GM18858 (cell line): ENCODE data around the gene COMMD8.
"Not testable (repeated sequence)": the region's sequence is repeated elsewhere in the genome, so short reads cannot be mapped to it uniquely, and the experiment has no call there.

ENCODE experiments used
- ATAC-seq: cut with Tn5 transposase; IDR thresholded peaks from one replicate; pipeline ENCODE4 v1.9.1; 2021; ENCODE audit not compliant: unreplicated experiment

The COMMD8 gene

DNA sequence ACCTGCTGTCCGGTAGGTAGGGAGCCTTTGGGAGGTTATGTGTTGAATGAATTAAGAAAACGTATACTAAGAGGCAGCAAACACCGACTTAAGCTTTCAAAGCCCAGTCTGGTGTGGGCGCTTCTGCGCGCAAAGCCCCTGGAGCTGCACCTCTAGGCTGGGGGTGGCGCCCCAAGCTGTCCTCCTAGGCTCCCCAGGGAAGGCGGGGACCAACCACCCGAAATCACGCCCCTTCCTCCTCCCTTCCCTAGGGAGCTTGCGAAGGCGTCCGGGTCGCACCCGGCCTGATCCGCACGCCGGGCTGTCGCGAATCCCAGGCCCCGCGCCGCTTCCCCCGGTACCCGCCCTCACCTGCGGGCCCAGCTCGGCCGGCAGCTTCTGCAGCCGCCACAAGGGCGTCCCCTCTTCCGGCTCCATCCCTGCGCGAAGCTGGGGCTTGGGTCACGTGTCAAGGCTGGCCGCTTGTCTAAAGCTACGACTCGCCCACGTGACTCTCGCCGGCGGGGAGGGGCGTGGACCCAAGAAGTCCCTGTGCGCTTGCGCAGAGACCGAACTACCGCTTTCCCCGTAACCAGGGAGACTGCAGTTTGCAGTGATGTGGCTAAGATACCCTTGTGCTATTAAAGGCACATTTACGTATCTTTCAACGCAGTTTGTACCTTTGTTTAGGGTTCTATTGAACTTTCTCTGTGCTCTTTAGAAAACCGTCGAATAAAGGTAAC, at the start of gene COMMD8:
COMMD8 (minus strand) TSS at position 468 of the 722 bp plus-strand sequence; CDS start at position 417, 51 bp downstream.
- ATAC-seq: peak; percentile 83

DNA sequence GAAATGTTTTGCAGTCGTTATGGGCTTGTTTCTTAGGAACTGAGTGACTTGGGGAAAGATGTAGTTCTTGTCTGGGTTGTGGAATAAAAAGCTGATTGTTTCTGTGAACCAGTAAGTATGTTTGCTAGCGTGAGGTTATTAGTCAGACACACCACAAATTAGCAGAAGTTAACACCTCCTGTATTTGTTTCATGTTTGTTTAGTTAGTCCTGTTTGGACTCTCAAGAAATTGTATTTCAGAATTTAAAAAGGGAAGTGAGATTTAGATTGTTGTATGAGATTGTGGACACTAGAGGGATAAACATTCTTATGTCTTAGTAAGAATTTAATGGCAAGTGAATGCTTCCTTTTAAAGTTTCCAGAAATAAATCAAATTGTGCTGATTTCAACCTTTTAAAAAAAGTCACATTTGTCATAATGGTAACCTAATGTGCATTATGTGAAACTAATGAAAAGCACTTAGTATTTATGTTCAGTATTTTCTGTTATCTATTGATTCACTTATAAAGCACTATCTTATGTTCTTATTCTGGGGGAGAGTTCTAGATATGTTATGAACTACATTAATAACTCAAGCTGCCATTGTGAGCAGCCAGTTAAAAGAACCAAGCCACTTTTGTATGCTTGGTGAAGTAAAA, 47.1 kb upstream of the COMMD8 start:
- ATAC-seq: peak; percentile 98

DNA sequence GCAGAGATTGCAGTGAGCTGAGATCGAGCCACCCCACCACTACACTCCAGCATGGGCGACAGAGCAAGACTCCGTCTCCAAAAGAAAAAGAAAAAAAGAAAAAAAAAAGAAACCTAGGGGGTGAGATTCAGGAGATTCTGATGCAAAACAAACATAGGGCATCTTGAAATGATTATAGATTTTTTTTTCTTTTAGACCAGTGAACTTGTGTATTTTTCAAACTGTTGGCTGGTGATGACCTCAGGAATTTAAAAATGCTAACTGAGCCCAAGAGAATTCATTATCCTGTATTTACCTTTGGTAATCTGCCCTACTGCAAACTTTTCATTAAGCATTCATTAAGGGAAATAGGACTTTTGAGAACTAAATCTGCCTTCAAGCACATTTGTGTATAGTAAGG, 42.2 kb upstream of the COMMD8 start:
- no peak for ATAC-seq

DNA sequence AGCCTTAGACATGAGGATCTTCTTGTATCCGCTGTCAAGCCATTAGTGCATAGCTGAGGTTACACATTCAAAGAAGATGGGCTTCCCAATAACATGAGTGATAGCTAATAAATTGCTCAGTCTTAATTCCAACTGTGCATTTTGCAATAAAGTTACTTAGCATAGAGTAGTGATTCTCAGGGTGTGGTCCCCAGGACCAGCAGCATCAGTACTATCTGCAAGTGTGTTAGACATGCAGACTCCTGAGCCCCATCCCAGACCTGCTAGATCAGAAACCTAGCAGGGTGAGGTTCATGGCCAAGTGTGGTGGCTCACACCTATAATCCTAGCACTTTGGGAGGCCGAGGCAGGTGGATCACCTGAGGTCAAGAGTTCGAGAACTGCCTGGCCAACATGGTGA, 41.6 kb upstream of the COMMD8 start:
- no peak for ATAC-seq

DNA sequence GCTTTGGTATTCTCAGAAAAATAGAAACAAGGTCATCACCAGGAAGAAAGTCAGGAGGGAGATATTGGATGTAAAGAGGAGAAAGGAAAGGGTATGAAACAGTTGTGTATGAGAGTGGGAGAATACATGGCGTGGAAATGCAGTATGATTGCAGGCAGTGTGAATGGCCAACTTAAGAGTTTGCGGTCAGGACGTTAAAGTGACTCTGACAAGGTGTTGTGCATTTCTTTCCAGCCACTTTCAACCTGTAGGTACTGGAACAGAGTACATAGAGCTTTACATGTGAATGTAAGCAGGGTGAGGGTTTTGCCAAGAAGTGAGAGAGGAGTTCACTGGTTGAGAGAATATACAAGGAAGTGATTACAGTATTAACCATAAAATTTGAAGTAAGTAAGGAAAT, 37.3 kb upstream of the COMMD8 start:
- no peak for ATAC-seq

DNA sequence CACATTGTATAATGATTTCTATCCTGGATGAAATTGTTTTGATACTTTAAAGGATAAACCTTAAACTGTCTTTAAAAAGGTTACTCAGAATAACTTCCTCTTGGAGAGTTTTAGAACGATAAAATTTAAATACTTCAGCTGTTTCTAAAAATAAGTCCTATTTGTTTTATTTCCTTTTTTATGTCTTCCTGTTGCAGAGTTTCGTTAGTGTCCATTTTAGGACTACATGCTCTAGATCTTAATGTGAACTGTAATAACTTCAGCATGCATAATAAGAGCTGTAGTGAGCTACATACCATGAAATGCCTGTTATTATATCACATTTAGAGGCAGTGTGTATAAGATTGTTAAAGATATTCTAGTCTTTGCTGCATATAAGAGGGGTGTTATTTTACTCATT, 36.2 kb upstream of the COMMD8 start:
- ATAC-seq: peak; percentile 32

DNA sequence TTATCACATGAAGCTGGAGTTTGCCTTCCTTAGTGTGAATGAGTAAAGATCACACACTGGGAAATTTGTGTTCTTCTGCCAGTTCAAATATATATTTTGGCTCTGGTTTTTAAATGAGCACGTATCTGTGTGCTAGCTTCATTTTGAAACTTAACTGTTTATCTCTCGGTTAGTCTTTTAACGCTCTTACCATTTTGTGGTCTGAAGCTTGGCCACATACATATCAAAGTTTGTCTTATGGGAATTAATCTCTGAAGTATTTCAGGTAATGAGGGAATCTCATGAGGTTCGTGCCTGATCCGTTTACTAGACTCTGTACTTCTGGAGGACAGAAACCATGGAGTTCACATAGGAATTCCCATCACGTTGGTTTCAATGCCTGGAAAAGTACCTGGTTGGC, 35.4 kb upstream of the COMMD8 start:
- ATAC-seq: no peak

DNA sequence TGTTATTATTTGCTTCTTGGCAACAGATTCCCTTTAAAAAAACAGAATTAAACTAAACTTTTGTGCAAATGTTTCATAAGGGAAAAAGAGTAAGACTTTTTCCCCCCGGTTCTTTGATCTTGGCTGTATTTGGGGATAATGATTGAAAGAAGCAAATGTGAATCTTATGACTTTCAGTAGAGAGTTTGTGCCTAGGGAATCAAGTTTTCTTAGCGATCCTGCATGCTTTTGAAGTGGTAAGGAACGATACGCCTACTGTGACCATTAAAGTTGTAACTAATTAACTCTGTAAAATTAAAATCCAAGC, 30.6 kb upstream of the COMMD8 start:
- no peak for ATAC-seq

DNA sequence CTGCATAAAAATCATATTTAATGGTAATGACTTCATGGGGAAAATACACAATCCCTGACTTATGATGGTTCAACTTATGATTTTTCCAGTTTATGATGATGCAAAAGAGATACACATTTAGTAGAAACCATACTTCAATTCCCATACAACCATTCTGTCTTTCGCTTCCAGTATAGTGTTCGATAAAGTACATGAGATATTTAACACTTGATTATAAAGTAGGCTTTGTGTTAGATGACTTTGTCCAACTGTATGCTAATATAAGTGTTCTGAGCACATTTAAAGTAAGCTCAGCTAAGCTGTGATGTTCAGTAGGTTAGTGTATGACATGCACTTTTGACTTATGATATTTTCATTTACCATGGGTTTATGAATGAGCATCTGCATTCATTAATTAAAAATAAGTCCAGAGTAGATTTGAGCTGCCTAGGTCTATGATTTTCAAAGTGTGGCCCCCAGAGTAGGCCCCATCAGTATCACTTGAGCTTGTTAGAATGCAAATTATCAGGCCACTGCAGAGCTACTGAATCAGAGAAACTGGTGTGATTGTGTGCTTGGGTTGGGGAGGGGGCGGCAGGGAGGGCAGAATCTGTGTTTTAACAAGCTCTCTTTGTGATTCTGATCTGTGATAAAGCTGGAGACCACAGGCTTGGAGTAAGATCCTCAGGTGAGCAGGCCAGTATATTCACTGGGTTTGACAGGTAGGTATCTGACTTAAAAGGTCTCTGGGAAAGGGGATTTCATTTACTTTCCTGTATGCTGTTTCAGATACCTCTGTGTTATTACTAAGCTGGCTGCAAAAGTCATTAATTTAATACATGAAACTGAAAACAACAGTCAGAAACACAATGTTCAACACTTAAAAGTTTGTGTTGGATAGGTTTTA, 30.0 kb upstream of the COMMD8 start:
- peak; percentile 53 for ATAC-seq

DNA sequence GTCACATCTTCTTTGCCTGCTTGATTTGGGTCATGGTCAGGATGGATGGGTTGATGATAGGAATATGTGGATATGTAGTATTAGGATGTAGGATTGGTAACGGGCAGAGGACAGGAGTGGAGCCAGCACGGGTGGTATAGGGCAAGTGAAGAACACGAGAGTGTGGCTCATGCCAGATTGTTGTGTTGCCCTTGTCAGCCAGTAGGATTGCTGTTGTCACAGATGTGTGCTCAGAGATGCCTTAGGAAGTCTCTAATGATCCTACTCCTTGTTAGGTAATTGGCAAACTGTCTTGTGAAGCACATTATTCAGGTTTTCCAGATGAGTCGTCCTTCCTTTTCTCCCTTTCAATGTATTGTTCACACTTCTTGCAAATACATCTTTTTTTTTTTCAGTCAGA, 27.0 kb upstream of the COMMD8 start:
- ATAC-seq: peak; percentile 65

DNA sequence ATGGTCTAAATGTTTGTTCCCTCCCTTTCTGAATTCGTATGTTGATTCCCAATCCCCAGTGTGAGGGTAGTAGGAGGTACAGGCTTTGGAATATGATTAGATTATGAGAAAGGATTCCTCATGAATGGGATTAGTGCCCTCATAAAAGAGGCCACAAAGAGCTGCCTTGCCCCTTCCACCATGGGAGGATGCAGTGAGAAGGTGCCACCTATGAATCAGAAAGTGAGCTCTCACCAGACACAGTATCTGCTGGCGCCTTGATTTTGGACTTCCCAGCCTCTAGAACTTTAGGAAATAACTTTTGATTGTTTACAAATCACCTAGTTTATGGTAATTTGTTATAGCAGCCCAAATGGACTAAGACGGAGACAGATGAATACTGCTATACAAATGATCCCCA, 25.2 kb upstream of the COMMD8 start:
- no peak for ATAC-seq

DNA sequence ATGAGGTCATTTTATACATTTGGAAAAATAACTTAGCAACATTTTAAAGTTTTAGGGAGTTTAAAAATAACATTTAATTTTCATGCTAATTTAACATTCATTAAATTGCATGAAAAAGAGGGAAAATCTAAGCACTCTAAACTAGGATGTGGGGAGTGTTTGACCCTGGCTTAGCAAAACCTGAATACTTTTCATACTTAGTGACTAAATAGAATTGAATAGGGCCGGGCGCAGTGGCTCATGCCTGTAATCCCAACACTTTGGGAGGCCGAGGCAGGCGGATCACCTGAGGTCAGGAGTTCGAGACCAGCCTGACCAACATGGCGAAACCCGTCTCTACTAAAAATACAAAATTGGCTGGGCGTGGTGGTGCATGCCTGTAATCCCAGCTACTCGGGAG, 23.2 kb upstream of the COMMD8 start:
- ATAC-seq: not testable (repeated sequence)

DNA sequence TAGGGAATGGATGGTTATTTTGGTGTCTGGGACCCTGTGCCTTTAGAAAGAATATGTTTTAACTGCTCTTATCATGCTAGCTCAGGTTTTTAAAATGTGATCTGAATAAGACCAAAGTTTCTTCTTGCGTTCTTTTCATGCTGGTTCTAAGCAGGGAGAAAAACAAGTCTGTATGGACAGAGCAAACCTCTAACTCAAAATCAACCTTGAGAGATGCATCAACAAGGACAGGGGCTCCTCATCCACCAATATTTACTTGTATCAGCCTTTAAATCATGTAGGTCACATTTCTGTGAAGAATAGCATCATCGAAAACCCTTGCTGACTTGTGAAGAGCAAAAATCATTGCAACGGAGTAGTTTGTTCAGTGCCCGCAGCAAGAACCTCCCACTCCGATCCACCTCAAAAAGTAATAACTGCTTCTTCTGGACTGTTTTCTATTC, 22.8 kb upstream of the COMMD8 start:
- ATAC-seq: no peak

DNA sequence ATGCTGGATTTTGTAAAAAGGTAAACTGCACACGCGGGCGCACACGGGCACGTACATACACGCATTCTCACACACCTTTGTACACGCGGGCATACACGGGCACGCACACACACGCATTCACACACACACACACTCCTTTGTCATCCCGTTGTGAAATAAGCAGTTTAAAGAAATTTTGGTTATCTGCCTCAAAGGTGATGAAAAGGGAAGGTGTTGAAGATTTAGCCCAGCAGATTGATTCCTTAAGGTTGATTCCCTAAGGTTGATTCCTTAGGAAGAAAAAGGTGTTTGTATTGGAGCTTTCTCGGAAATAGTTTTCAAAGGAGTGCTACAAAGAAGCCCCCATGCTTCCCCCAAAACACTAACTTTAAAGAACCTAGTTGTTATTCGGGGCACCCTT, 22.3 kb upstream of the COMMD8 start:
- no peak for ATAC-seq

DNA sequence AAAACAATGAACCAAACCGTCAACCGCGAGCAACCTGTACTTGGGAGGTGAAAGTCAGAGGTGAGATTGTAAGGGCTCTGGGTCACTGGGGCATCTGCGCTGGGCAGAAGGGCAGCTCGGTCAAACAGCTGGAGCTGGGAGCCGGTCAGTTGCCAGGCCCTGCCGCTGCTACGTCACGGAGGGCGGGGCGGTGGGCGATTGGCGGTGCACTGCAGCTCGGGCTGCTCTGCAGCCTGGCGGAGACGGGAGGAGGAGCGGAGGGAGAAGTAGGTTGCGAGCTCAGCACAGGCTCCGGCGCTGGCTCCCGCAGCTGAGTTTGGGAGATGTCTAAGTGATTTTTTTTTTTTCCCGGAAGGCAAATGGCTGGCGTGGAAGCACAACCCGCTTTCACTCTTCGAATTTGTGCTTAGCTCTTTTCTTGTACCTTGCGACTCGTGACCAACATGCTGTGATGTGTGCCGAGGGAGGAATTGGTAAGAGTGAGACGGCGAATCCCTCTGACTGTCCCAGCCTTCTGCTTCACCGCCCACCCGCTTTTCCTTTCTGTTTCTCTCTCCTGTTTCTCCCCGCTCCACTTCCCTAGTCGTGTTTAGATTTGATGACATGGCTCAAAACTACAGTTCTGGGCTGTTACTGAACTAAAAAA, 21.7 kb upstream of the COMMD8 start, which contains the start of gene ATP10D:
ATP10D (plus strand) TSS at position 229 of the 646 bp plus-strand sequence. CDS start 27,266 bp downstream, outside the sequence.
- peak; percentile 90 for ATAC-seq

DNA sequence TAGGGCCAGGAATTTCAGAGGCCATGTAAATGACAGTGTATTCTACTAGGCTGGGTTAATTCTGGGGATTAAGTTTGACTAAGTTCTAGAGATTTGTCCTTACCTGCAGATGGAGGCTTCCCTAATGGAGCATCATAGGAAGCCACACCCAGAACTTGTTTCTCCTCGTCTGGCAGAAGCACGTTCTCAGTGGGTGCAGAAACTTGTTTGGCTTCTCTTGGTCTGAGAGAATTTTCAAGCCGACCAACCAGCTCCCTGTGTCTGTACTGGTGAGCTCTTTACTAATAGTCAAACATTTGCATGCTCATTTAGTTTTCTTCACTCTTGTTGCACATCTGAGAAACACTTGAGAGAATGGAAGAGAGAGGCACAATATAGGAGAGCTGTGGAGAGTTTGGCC, 20.7 kb upstream of the COMMD8 start:
- ATAC-seq: no peak

DNA sequence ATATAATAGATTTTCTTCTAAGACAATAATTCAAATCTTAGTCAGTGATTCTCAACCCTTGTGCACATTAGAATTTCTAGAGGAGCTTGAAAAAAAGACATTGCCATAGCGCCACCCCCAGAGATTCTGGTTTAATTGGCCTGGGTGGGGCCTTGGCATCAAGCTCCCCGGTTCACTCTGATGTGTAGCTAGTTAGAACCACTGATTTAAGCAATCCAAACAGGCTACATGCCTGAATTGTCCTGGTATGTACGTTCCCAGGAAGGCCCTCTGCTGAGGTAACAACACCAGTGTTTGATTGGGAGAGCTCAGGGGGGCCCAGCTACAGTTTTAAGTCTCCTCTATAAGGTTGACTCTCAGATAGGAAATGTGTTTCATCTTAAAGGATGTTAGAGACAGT, 20.2 kb upstream of the COMMD8 start:
- ATAC-seq: no peak

DNA sequence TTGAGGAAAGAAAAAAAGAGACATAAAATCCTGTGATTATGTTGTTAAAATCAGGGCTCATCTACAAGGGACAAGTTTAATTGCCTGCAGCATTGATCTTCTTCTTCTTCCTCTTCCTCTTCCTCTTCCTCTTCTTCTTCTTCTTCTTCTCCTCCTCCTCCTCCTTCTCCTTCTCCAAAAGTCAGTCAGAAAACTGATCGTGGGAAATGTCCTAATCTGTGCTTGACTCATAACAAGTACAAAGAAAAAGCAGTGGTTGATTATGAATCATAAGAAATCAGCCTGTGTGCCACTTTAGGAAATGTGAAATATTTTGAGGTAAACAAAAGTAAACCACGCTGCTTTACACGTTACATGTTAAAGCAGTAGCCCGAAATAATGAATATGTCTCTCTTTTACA, 18.8 kb upstream of the COMMD8 start:
- ATAC-seq: no peak

DNA sequence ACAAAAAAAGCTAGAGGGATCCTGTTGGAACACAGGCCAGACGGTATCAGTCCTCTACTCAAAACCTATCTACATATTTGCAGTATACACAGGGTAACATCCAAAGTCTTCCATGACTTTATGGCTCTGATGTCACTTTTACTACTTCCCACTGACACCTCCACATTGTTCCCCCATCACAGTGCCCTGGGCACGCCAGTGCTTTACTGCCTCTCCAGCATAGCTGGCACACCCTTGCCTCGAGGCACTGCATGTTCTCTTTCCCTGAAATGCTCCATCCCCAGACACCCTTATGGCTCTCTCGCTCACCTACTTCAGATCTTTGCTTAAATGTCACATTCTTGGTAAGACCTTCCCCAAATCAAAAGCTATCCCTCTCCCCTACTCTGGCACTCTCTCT, 15.3 kb upstream of the COMMD8 start:
- ATAC-seq: no peak

DNA sequence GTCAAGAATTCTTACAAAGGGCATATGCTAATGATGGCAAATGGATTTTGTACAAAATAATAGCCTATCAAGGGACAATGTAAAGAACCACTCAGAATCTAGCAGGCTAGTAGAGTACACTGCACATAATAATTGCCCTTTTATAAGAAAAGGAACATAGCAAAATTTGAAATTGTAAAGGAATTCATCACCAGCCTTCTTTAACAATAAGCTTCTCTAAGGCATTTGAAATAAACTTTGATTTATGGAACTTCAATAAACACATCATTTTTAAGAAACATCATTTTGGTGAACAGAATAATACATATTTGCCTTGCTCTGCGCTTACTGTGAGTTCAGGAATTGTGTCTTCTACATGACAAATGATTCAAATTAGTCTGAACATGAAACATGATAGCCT, 11.9 kb upstream of the COMMD8 start:
- no peak for ATAC-seq

DNA sequence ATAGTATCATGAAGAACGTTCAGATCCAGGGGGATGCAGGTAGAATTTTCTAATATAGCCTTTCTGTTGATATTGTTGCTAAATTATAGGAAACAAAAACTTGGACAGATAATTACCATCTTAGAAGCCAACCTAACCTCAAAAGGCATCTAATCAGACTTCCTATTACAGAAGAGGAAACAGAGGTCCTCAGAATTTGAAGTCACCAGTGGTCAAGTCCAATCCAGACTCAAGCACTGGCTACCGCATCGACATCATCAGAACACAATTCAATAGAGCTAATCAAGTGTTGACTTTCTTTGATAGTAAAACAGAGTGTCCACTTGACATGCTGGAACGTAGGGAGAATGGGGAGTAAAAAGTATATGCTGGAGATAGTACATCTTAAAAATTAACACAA, 11.3 kb upstream of the COMMD8 start:
- no peak for ATAC-seq
